HEK293 (cell line): ENCODE measurements around the gene ARRDC2.

ENCODE experiments used
- GLIS2 ChIP-seq: fragments of 450-650 bp; formaldehyde crosslinking; IDR thresholded peaks from 2 replicates; pipeline ENCODE4 v1.5.1; 2016; ENCODE audit warnings: missing biosample characterization, missing genetic modification characterization
- HOXC10 ChIP-seq: sonication (generic); formaldehyde crosslinking; IDR thresholded peaks from 2 replicates; pipeline ENCODE4 v1.8.1; 2023; ENCODE audit warnings: mild to moderate bottlenecking, missing genetic modification reagents
- KLF1 ChIP-seq: fragments of 450-650 bp; formaldehyde crosslinking; IDR thresholded peaks from 2 replicates; pipeline ENCODE4 v1.5.1; 2016; ENCODE audit warnings: missing biosample characterization, missing genetic modification characterization
- KLF8 ChIP-seq: fragments of 450-650 bp; formaldehyde crosslinking; IDR thresholded peaks from 2 replicates; pipeline ENCODE4 v1.5.1; 2016; ENCODE audit warnings: missing biosample characterization, missing genetic modification characterization
- SCRT2 ChIP-seq: fragments of 450-650 bp; formaldehyde crosslinking; IDR thresholded peaks from 2 replicates; pipeline ENCODE4 v1.5.1; 2016; ENCODE audit warnings: missing biosample characterization, missing genetic modification characterization
- SETDB1 ChIP-seq: IDR thresholded peaks from one replicate; pipeline ENCODE4 v1.6.1; 2017; ENCODE audit warnings: mild to moderate bottlenecking, low read length, moderate library complexity, mixed read lengths; ENCODE audit not compliant: insufficient read length
- YY1 ChIP-seq: fragments of 450-650 bp; formaldehyde crosslinking; IDR thresholded peaks from 2 replicates; pipeline ENCODE4 v1.5.1; 2018; ENCODE audit warnings: missing biosample characterization, missing genetic modification characterization
- ZFP37 ChIP-seq: fragments of 450-650 bp; formaldehyde crosslinking; IDR thresholded peaks from 2 replicates; pipeline ENCODE4 v1.5.1; 2016; ENCODE audit warnings: missing biosample characterization, missing genetic modification characterization
- ZIC2 ChIP-seq: fragments of 450-650 bp; formaldehyde crosslinking; IDR thresholded peaks from 2 replicates; pipeline ENCODE4 v1.5.1; 2016; ENCODE audit warnings: missing biosample characterization, missing genetic modification characterization
- ZNF155 ChIP-seq: fragments of 450-650 bp; formaldehyde crosslinking; IDR thresholded peaks from 2 replicates; pipeline ENCODE4 v1.5.1; 2016; ENCODE audit warnings: missing biosample characterization, missing genetic modification characterization
- ZNF174 ChIP-seq: fragments of 450-650 bp; formaldehyde crosslinking; IDR thresholded peaks from 2 replicates; pipeline ENCODE4 v1.5.0; 2017; ENCODE audit warnings: missing biosample characterization, mild to moderate bottlenecking, missing genetic modification characterization
- ZNF341 ChIP-seq: fragments of 450-650 bp; formaldehyde crosslinking; IDR thresholded peaks from 2 replicates; pipeline ENCODE4; 2016; ENCODE audit warnings: low read depth, missing biosample characterization, missing genetic modification characterization
- ZNF48 ChIP-seq: fragments of 450-650 bp; formaldehyde crosslinking; IDR thresholded peaks from 2 replicates; pipeline ENCODE4 v1.5.1; 2016; ENCODE audit warnings: missing biosample characterization, missing genetic modification characterization
- ZNF560 ChIP-seq: fragments of 450-650 bp; formaldehyde crosslinking; IDR thresholded peaks from 2 replicates; pipeline ENCODE4 v1.5.1; 2017; ENCODE audit warnings: missing biosample characterization, missing genetic modification characterization, borderline replicate concordance
- ZNF561 ChIP-seq: fragments of 450-650 bp; IDR thresholded peaks from 2 replicates; pipeline ENCODE4 v1.5.1; 2018; ENCODE audit warnings: missing biosample characterization, missing genetic modification characterization, borderline replicate concordance
- ZNF596 ChIP-seq: fragments of 450-650 bp; IDR thresholded peaks from 2 replicates; pipeline ENCODE4 v1.5.0; 2018; ENCODE audit warnings: missing biosample characterization, mild to moderate bottlenecking, missing genetic modification characterization, moderate library complexity
- ZNF626 ChIP-seq: fragments of 450-650 bp; sonication (Bioruptor Pico); formaldehyde crosslinking; IDR thresholded peaks from 2 replicates; pipeline ENCODE4 v1.5.1; 2018; ENCODE audit warnings: missing biosample characterization, missing genetic modification characterization, inconsistent platforms
- ZNF660 ChIP-seq: fragments of 450-650 bp; IDR thresholded peaks from 2 replicates; pipeline ENCODE4 v1.5.1; 2018; ENCODE audit warnings: missing biosample characterization, mild to moderate bottlenecking, missing genetic modification characterization
- ZNF76 ChIP-seq: fragments of 450-650 bp; formaldehyde crosslinking; IDR thresholded peaks from 2 replicates; pipeline ENCODE4; 2016; ENCODE audit warnings: low read depth, missing biosample characterization, missing genetic modification characterization, borderline replicate concordance
- ZNF768 ChIP-seq: fragments of 450-650 bp; formaldehyde crosslinking; IDR thresholded peaks from 2 replicates; pipeline ENCODE4 v1.5.1; 2018; ENCODE audit warnings: missing biosample characterization, mild to moderate bottlenecking, missing genetic modification characterization
- ZNF785 ChIP-seq: fragments of 450-650 bp; formaldehyde crosslinking; IDR thresholded peaks from 2 replicates; pipeline ENCODE4 v1.5.1; 2016; ENCODE audit warnings: missing biosample characterization, missing genetic modification characterization
- ZSCAN23 ChIP-seq: fragments of 450-650 bp; formaldehyde crosslinking; IDR thresholded peaks from 2 replicates; pipeline ENCODE4 v1.5.1; 2016; ENCODE audit warnings: missing biosample characterization, missing genetic modification characterization
- TF ChIP-seq, protein P1 (sequence below): fragments of 450-650 bp; formaldehyde crosslinking; conservative IDR thresholded peaks from 2 replicates; pipeline ENCODE4 v1.5.1; 2016; ENCODE audit warnings: low read depth, missing biosample characterization, missing genetic modification characterization
- TF ChIP-seq, protein P2 (sequence below): fragments of 450-650 bp; formaldehyde crosslinking; IDR thresholded peaks from 2 replicates; pipeline ENCODE4 v1.5.1; 2016; ENCODE audit warnings: missing biosample characterization, missing genetic modification characterization
- TF ChIP-seq, protein P3 (sequence below): fragments of 450-650 bp; formaldehyde crosslinking; IDR thresholded peaks from 2 replicates; pipeline ENCODE4 v1.5.1; 2016; ENCODE audit warnings: missing biosample characterization, missing genetic modification characterization
- TF ChIP-seq, protein P4 (sequence below): fragments of 450-650 bp; formaldehyde crosslinking; IDR thresholded peaks from 2 replicates; pipeline ENCODE4 v1.5.1; 2016; ENCODE audit warnings: missing biosample characterization, missing genetic modification characterization, borderline replicate concordance
- TF ChIP-seq, protein P5 (sequence below): fragments of 450-650 bp; formaldehyde crosslinking; IDR thresholded peaks from 2 replicates; pipeline ENCODE4 v1.5.1; 2017; ENCODE audit warnings: missing biosample characterization, missing genetic modification characterization

ARRDC2 gene

DNA sequence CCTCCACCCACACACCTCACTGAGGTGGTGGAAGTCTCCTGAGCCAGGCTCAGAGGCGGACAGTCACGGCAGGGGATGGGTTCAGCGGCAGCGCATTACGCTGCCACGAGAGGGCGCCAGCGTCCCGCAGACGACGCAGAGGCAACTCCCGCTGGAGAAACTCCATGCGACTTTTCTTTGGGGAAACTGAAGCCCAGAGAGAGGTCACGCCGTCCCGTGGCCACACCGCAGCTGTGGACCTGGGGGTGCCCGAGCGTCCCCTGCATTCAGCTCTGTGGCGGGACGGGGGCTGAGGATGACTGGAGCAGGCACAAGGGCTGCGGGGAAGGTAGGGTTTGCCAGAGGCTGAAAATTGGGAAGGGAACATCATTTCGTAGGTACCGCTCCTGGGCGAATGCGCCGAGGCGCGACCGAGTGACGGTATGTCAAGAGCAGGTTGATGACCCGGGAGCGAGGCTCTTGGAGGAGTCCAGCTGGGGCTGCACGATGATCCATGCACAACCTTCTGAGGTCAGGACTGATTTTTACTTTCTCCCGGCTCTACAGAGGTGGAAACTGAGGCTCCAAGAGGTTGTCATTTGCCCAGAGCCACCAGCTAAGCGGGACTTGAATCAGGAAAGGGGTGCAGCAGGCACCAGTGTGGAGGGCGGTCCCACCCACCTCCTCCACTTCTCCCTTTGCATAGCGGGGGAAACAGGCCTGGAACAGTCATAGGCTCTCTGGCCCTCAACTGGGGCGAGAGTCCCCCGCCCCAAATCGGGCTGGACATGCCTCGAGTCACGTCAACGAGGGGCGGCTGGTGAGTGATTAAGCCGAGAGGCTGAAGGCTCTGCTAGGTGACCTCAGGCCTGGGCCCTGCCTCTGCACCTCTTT, 690 bp upstream of the ARRDC2 start (continued):
- TF ChIP-seq, protein P1, sequence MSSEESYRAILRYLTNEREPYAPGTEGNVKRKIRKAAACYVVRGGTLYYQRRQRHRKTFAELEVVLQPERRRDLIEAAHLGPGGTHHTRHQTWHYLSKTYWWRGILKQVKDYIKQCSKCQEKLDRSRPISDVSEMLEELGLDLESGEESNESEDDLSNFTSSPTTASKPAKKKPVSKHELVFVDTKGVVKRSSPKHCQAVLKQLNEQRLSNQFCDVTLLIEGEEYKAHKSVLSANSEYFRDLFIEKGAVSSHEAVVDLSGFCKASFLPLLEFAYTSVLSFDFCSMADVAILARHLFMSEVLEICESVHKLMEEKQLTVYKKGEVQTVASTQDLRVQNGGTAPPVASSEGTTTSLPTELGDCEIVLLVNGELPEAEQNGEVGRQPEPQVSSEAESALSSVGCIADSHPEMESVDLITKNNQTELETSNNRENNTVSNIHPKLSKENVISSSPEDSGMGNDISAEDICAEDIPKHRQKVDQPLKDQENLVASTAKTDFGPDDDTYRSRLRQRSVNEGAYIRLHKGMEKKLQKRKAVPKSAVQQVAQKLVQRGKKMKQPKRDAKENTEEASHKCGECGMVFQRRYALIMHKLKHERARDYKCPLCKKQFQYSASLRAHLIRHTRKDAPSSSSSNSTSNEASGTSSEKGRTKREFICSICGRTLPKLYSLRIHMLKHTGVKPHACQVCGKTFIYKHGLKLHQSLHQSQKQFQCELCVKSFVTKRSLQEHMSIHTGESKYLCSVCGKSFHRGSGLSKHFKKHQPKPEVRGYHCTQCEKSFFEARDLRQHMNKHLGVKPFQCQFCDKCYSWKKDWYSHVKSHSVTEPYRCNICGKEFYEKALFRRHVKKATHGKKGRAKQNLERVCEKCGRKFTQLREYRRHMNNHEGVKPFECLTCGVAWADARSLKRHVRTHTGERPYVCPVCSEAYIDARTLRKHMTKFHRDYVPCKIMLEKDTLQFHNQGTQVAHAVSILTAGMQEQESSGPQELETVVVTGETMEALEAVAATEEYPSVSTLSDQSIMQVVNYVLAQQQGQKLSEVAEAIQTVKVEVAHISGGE (tag by site-specific recombination): no peak
- TF ChIP-seq ZNF155 (no peak), ZNF560 (tag by site-specific recombination) (no peak), ZNF785 (tag by site-specific recombination) (no peak), ZNF660 (tag by site-specific recombination) (peak; percentile 65; the same call in 1 of the 2 replicates), ZNF76 (tag by site-specific recombination) (no peak), ZNF561 (tag by site-specific recombination) (no peak), ZFP37 (tag by site-specific recombination) (peak; percentile 63; the same call in 1 of the 2 replicates), ZNF174 (tag by site-specific recombination) (no peak), YY1 (tag by site-specific recombination) (no peak), ZNF768 (tag by site-specific recombination) (no peak), KLF1 (tag by site-specific recombination) (no peak), SETDB1 (no peak), ZNF341 (tag by site-specific recombination) (no peak), KLF8 (tag by site-specific recombination) (peak; percentile 85), ZNF626 (tag by site-specific recombination) (no peak), GLIS2 (no peak), ZIC2 (tag by site-specific recombination) (peak; percentile 48), SCRT2 (tag by site-specific recombination) (no peak), HOXC10 (no peak), ZNF596 (tag by site-specific recombination) (no peak), ZSCAN23 (tag by site-specific recombination) (no peak), ZNF48 (tag by site-specific recombination) (no peak)
- TF ChIP-seq, protein P2, sequence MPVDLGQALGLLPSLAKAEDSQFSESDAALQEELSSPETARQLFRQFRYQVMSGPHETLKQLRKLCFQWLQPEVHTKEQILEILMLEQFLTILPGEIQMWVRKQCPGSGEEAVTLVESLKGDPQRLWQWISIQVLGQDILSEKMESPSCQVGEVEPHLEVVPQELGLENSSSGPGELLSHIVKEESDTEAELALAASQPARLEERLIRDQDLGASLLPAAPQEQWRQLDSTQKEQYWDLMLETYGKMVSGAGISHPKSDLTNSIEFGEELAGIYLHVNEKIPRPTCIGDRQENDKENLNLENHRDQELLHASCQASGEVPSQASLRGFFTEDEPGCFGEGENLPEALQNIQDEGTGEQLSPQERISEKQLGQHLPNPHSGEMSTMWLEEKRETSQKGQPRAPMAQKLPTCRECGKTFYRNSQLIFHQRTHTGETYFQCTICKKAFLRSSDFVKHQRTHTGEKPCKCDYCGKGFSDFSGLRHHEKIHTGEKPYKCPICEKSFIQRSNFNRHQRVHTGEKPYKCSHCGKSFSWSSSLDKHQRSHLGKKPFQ (tag by site-specific recombination): no peak
- TF ChIP-seq, protein P3, sequence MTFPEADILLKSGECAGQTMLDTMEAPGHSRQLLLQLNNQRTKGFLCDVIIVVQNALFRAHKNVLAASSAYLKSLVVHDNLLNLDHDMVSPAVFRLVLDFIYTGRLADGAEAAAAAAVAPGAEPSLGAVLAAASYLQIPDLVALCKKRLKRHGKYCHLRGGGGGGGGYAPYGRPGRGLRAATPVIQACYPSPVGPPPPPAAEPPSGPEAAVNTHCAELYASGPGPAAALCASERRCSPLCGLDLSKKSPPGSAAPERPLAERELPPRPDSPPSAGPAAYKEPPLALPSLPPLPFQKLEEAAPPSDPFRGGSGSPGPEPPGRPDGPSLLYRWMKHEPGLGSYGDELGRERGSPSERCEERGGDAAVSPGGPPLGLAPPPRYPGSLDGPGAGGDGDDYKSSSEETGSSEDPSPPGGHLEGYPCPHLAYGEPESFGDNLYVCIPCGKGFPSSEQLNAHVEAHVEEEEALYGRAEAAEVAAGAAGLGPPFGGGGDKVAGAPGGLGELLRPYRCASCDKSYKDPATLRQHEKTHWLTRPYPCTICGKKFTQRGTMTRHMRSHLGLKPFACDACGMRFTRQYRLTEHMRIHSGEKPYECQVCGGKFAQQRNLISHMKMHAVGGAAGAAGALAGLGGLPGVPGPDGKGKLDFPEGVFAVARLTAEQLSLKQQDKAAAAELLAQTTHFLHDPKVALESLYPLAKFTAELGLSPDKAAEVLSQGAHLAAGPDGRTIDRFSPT (tag by site-specific recombination): no peak
- TF ChIP-seq, protein P4, sequence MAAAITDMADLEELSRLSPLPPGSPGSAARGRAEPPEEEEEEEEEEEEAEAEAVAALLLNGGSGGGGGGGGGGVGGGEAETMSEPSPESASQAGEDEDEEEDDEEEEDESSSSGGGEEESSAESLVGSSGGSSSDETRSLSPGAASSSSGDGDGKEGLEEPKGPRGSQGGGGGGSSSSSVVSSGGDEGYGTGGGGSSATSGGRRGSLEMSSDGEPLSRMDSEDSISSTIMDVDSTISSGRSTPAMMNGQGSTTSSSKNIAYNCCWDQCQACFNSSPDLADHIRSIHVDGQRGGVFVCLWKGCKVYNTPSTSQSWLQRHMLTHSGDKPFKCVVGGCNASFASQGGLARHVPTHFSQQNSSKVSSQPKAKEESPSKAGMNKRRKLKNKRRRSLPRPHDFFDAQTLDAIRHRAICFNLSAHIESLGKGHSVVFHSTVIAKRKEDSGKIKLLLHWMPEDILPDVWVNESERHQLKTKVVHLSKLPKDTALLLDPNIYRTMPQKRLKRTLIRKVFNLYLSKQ (tag by site-specific recombination): no peak
- TF ChIP-seq, protein P5, sequence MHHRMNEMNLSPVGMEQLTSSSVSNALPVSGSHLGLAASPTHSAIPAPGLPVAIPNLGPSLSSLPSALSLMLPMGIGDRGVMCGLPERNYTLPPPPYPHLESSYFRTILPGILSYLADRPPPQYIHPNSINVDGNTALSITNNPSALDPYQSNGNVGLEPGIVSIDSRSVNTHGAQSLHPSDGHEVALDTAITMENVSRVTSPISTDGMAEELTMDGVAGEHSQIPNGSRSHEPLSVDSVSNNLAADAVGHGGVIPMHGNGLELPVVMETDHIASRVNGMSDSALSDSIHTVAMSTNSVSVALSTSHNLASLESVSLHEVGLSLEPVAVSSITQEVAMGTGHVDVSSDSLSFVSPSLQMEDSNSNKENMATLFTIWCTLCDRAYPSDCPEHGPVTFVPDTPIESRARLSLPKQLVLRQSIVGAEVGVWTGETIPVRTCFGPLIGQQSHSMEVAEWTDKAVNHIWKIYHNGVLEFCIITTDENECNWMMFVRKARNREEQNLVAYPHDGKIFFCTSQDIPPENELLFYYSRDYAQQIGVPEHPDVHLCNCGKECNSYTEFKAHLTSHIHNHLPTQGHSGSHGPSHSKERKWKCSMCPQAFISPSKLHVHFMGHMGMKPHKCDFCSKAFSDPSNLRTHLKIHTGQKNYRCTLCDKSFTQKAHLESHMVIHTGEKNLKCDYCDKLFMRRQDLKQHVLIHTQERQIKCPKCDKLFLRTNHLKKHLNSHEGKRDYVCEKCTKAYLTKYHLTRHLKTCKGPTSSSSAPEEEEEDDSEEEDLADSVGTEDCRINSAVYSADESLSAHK (tag by site-specific recombination): no peak
